ENCODE results near the gene AJM1. TPM values are rescaled to one million over a fixed set of nuclear protein-coding genes. Genes with fewer than 3 reads are reported as not detected.
A peak's percentile ranks its signal among the peaks of the same experiment; 100 is the strongest.

Gene AJM1
- polyA plus RNA-seq, 2 of the 4 experiments (the other 2 are of a cell fraction): 0.76 to 3.0 TPM

DNA sequence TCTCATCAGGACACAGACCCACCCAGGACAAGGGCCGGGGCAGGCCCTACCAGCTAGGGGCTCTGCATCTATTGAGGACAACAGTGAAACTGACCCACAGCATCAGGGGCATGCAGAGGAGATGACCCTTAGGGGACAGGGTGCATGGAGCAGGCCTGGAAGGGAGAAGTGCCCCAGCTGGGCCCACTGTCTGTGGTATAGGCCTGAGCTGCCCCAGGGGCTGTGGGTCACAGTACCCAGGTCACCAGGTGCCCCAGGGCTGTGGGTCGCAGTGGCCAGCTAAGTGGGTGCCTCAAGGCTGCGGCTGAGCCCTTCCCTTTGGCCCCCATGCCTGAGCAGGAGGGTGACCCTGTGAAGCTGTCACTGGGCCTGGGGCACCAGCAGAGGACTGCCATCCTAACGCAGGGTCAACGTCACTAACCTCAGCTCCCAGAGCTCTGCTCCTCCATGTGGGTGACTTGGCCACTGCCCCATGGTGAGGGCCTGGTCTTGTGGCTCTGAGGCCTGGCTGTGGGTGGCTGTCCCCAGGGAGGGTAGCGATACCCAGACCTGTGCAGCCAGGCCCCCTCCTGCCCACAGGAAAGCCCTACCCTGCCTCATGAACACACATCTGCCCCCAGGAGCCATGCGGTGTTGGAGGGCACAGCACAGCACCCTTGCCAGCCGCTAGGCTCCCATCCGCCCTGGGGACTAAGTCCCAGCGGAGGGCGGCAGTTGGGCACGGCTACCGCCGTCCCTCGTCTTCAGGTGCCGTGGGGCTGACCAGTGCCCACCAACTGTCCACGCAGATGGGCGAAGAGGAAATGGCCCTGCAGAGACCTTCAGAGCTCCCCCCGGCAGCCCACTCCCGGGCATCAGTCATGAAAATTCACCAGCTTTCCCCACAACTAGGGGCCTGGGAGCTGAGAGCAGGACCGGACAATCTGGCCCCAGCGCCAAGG is 18.9 kb downstream of the AJM1 start (continued):
- TF ChIP-seq, protein P1, sequence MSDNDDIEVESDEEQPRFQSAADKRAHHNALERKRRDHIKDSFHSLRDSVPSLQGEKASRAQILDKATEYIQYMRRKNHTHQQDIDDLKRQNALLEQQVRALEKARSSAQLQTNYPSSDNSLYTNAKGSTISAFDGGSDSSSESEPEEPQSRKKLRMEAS (IDR thresholded peaks at IDR 0.05): no peak
- no peak for TF ChIP-seq HDAC2 (IDR thresholded peaks at IDR 0.05)
- TF ChIP-seq MYC (IDR thresholded peaks at IDR 0.05; ENCODE audit: borderline replicate concordance, low read length): no peak

DNA sequence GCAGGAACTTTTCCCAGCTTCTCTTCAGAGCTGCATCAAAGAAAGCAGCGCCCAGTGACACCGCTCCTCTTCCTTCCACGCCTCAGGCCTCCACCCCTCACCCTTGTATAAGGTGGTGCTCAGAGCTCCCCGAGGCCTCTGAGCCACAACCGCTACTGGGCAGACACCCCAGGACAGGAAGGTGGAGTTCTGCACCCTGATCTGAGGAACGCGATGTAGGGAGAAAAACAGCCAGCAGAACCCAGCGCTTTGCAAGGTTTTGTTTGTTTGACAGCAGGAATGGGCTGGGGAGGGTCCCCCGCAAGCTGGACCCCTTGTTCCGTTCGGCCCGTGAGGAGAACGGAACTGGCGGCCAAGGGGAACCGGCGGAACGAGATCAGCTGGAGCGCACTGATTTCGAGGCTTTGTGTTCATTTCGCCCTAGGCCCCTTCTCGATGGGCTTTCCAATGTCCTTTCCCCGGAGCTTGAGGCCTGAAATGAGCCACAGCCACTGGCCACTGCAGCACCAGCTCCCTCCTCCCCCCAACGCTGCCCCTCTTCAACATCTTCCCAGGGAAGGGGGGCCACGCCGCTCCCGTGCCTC is 19.7 kb downstream of the AJM1 start:
- Histone ChIP-seq H3K4me1 (peaks cover 62% of the 10 kb centered on the region), H3K4me3 (no peak overlapping the region), H3K27ac (no peak overlapping the region), H3K9me3 (peaks cover 4% of the 10 kb centered on the region), H3K4me2 (no peak overlapping the region)
- TF ChIP-seq PHF8 (IDR thresholded peaks at IDR 0.05; ENCODE audit: borderline replicate concordance, low read depth): no peak
- TF ChIP-seq, protein P2, sequence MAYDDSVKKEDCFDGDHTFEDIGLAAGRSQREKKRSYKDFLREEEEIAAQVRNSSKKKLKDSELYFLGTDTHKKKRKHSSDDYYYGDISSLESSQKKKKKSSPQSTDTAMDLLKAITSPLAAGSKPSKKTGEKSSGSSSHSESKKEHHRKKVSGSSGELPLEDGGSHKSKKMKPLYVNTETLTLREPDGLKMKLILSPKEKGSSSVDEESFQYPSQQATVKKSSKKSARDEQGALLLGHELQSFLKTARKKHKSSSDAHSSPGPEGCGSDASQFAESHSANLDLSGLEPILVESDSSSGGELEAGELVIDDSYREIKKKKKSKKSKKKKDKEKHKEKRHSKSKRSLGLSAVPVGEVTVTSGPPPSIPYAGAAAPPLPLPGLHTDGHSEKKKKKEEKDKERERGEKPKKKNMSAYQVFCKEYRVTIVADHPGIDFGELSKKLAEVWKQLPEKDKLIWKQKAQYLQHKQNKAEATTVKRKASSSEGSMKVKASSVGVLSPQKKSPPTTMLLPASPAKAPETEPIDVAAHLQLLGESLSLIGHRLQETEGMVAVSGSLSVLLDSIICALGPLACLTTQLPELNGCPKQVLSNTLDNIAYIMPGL (CRISPR knock-in tag; IDR thresholded peaks at IDR 0.05; ENCODE audit: borderline replicate concordance): no peak
- DNase-seq (ENCODE audit: low read depth in 1 of 2, low spot score in 1 of 2) (no peak), FAIRE-seq (no peak), ATAC-seq (no peak)
- ChIA-PET POLR2A (interaction anchor here (2.8 kb wide), 1 partner anchor 23 kb away, joined by 12 read pairs; no protein-coding TSS in a partner anchor), CTCF (interaction anchor here (0.8 to 7.4 kb wide), 11 partner anchors 8 to 168 kb away, joined by 3 to 45 read pairs (median 6); partner anchors contain the start of genes AJM1, C8G, FBXW5 and MAMDC4)
- WGBS (ENCODE audit: missing lambda C conversion rate): 93% methylated on average over 22 of the region's 26 CpGs

DNA sequence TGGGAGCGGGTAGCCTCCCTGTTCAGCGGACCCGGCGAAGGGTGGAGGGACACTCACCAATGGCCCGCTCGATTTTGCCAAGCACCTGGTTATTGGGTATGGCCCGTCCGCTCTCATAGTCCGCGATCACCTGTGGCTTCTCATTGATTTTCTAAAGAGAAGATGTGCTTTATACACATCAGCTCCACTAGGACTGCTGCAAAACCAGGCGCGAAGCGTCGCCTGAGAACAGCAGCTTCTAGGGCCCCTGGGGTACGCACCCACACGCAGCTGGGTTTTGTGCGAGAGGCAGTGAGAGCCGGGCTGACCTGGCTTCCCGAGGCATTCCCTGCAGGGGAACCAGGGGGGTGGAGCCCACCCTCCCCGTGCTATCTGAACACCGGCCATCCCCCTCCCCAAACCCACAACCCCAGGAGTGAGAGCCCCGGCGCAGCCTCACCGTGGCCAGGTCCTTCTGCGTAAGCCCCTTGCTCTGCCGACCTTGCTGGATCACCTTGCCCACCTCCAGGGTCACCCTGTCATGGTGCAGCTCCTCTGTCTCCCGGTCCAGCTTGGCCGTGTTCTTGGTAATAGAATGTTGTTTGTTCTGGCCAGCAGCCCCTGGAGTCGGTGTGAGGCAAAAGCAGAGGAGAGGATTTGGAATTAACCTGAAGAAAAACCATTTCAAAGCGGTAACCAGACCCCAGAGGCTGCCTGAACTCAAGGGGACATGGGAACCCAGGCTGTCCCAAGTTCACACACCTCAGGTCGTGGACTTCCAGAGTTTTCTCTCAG is 20.8 kb downstream of the AJM1 start:
- WGBS (ENCODE audit: missing lambda C conversion rate): 92% methylated on average over 29 of the region's 31 CpGs
- no peak for DNase-seq (ENCODE audit: low read depth in 1 of 2, low spot score in 1 of 2)
- H3K4me2 ChIP-seq: no peak overlapping the region
- ChIA-PET CTCF (interaction anchor here (0.6 to 7.4 kb wide), 9 partner anchors 9 to 85 kb away, joined by 3 to 45 read pairs (median 6); partner anchors contain the start of genes C8G and FBXW5), POLR2A (interaction anchor here (2.8 kb wide), 1 partner anchor 22 kb away, joined by 12 read pairs; no protein-coding TSS in a partner anchor)
- no peak overlapping the region for H3K4me3 ChIP-seq
- peaks cover 14% of the 10 kb centered on the region for H3K9me3 ChIP-seq
- peaks cover 54% of the 10 kb centered on the region for H3K4me1 ChIP-seq
- H3K27ac ChIP-seq: no peak overlapping the region
- TF ChIP-seq EHF (CRISPR knock-in tag; IDR thresholded peaks at IDR 0.05) (no peak), TP53 (CRISPR knock-in tag; IDR thresholded peaks at IDR 0.05) (no peak), HOXB13 (CRISPR knock-in tag; IDR thresholded peaks at IDR 0.05; ENCODE audit: low read depth) (no peak), POLR2A (IDR thresholded peaks at IDR 0.05; ENCODE audit: low read length) (no peak), JUN (IDR thresholded peaks at IDR 0.05) (0 out of 5 replicates have a peak, but pooled peaks of 1 of the 2 experiments have one; percentile 7)
- TF ChIP-seq, protein P3, sequence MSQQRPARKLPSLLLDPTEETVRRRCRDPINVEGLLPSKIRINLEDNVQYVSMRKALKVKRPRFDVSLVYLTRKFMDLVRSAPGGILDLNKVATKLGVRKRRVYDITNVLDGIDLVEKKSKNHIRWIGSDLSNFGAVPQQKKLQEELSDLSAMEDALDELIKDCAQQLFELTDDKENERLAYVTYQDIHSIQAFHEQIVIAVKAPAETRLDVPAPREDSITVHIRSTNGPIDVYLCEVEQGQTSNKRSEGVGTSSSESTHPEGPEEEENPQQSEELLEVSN (IDR thresholded peaks at IDR 0.05; ENCODE audit: borderline replicate concordance, low read depth): no peak
- no peak for FAIRE-seq
- no peak for ATAC-seq

DNA sequence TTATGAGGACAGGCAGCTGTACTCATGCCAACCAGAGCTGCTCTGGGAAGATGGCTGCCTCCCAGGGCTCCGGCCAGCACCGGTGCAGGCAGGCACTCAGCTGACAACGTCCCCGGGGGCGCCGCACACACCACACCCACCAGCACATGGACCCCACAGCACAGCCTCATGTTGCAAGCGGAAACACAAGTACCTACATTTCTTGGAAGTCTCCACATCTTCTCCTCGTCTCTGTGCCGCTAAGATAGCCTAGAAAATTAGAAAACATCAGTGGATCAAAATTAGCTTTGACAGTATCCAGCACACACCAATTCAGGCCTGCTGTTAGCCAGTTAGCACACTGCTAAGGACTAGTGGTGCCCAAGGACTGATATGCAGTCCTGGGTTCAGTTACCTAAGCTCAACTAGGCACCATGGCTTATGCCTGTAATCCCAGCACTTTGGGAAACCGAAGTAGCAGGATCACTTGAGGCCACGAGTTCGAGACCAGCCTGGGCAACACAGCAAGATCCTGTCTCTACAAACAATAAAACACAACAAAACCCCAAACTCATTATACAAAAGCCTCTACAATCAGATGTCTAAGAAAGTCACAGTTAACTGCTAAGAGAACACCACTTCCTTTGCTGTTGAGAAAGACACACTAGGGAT is 21.5 kb downstream of the AJM1 start:
- no peak for ATAC-seq
- ChIA-PET POLR2A (interaction anchor here (0.7 to 2.8 kb wide), 2 partner anchors 21 to 38 kb away, joined by 7 to 12 read pairs; no protein-coding TSS in a partner anchor), CTCF (interaction anchor here (0.9 to 7.4 kb wide), 5 partner anchors 9 to 166 kb away, joined by 3 to 45 read pairs (median 6); no protein-coding TSS in a partner anchor)
- peaks cover 14% of the 10 kb centered on the region for H3K9me3 ChIP-seq
- WGBS (ENCODE audit: missing lambda C conversion rate): 93% methylated on average over 12 of the region's 12 CpGs
- peaks cover 47% of the 10 kb centered on the region for H3K4me1 ChIP-seq
- 0 out of 6 replicates have a peak overlapping the region, but pooled peaks of 1 of the 2 experiments have one; percentile 2 for H3K27ac ChIP-seq
- FAIRE-seq: no peak
- no peak for DNase-seq (ENCODE audit: low read depth in 1 of 2, low spot score in 1 of 2)
- H3K4me2 ChIP-seq: peak overlapping the region; percentile 97; the same call in 1 of the 3 replicates
- no peak for TF ChIP-seq TP53 (CRISPR knock-in tag; IDR thresholded peaks at IDR 0.05)
- no peak for TF ChIP-seq RARB (CRISPR knock-in tag; IDR thresholded peaks at IDR 0.05)
- no peak for TF ChIP-seq CBX8 (IDR thresholded peaks at IDR 0.05)
- TF ChIP-seq EHF (CRISPR knock-in tag; IDR thresholded peaks at IDR 0.05): no peak
- TF ChIP-seq SMC3 (IDR thresholded peaks at IDR 0.05): no peak
- TF ChIP-seq, protein P4, sequence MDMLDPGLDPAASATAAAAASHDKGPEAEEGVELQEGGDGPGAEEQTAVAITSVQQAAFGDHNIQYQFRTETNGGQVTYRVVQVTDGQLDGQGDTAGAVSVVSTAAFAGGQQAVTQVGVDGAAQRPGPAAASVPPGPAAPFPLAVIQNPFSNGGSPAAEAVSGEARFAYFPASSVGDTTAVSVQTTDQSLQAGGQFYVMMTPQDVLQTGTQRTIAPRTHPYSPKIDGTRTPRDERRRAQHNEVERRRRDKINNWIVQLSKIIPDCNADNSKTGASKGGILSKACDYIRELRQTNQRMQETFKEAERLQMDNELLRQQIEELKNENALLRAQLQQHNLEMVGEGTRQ (IDR thresholded peaks at IDR 0.05): no peak
- TF ChIP-seq GATA3 (IDR thresholded peaks at IDR 0.05; ENCODE audit: borderline replicate concordance): no peak
- TF ChIP-seq ZNF302 (CRISPR knock-in tag; IDR thresholded peaks at IDR 0.05): no peak
- no peak overlapping the region for H3K4me3 ChIP-seq
